HG03103 (cell line): ENCODE results near the gene SRPRB.

Experiments used
- ATAC-seq: cut with Tn5 transposase; IDR thresholded peaks from one replicate; pipeline ENCODE4 v1.9.1; 2021; ENCODE audit warnings: low read depth; ENCODE audit not compliant: unreplicated experiment

The SRPRB gene

DNA sequence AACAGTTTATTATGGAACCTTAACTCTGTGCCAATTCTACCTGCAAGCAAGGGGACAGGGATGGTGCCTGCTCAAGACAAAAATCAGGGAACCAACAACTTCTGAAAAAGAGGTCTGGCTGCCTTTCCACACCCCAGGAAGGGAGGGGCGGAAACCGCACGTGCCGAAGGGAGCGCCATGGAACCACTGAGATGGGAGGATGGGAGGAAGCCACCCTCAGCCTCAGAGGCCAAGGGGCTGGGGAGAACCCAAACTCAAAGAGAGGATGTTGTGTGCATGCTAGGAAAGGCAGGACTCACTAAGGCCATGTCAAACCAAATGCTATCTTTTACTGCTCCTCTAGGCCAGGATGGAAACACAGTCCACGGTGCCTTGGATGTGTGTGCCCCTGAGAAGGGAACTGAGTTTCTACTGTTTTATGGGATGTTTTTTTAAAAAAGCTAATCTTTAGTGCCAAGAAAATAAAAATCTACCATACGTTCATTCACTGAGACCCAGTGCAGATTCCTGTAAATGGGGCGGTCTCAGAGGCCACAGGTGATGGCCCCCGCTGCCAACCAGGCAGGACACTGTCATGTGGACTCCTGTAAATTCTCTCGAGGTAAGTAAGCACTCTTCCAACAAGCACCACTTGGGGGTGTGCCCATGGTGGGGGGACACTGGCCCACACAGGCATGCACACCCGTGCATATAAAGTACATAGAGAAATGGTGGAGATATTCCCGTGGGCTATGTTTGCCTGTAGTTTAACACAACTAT is 20.5 kb downstream of the SRPRB start:
- ATAC-seq = no peak

DNA sequence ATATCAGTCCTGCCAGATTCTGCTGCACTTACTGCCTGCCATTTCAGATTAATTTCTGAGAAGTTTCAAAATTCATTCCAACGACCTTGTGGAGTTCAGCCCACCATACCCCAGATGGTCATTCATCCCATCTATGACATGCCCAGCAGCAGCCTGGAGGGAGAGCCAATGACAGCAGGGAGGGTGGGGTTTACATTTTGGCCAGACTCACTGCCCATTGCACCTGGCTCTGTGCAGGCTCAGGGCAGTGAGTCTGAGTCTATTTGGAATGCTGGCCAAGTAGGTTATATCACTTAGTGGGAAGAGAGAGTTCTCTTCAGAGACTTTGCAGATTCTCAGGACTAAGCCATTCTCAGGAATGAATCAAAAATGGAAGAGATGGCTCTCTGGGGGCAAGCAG is 21.5 kb downstream of the SRPRB start:
- ATAC-seq = no peak

- ATAC-seq = no peak
Measured at GRCh38 chr3:133827684-133828083, 22.1 kb downstream of the SRPRB start.

DNA sequence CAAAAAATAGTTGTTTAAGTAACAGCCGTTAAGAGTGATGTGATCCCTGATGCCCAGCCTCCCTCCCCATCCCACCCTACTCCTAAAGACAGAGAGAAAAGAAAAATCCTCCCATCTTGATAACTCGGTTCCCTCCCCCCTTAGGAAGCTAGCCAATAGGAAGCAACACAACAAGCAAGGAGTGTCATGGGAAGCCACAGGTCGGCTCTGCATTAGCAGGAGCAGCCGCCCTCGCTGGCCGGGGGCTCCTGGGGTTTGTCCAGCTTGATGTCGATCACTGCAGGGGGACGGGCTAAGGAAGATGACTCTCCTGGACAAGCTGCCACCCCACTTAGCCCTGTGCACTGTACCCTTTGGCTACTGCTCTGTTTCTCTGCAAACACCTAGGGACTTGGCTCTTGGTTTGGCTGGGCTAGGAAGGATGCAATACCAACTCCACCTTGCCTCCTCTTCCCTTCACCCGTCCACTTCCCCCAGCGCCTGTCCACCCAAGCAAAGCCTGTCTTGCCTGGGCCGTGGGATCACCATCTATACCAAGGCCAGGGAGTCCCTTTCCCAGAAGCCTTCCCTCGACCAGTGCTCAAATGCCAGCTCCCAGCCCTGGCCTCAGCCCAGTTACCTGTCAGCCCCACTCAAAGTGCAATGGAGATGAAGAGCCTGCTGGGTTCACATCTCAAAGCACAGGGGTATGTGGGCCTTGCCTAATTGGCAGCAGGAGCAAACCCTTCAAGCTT is 23.1 kb downstream of the SRPRB start:
- ATAC-seq = no peak

- ATAC-seq = no peak
Measured at GRCh38 chr3:133829310-133829707, 23.7 kb downstream of the SRPRB start.

DNA sequence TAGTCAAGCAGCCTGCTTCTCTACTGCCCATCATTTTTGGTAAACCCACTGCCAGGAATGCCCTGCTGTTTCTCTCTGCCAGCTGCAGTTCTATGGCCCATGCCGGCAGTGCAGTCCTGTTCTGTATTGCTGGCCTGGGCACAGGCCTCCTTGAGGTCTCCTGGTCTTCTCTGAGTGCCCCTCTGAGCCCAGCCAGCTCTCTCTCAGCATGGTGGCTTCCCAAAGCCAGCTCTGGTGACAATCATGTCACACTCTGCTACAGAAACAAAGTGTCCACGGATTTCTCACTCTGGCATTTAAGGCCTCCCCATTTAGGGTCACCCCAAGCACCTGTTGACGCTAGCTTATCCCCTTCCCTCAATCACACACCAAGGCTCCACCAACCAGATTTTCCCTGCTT is 24.5 kb downstream of the SRPRB start:
- ATAC-seq = no peak

- ATAC-seq = no peak
Measured at GRCh38 chr3:133831966-133832801, 26.6 kb downstream of the SRPRB start.

DNA sequence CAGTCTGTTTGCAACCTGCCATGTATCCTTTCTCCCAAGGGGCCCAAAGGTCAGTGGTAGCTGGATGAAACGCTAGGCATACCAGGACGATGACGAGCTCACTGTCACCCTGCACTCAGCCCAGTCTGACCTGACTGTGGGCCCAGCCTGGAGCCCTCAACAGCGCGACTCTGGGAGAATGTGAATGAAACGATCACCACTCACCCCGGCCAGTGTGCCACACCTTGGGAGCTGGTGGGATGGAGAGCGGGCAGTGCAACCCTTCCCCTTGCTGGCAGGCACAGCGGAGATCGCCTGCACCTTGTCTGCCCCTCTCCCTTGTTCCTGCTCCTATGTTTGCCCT is 27.2 kb downstream of the SRPRB start:
- no peak for ATAC-seq

- no peak for ATAC-seq
Measured at GRCh38 chr3:133833267-133833666, 27.7 kb downstream of the SRPRB start.

DNA sequence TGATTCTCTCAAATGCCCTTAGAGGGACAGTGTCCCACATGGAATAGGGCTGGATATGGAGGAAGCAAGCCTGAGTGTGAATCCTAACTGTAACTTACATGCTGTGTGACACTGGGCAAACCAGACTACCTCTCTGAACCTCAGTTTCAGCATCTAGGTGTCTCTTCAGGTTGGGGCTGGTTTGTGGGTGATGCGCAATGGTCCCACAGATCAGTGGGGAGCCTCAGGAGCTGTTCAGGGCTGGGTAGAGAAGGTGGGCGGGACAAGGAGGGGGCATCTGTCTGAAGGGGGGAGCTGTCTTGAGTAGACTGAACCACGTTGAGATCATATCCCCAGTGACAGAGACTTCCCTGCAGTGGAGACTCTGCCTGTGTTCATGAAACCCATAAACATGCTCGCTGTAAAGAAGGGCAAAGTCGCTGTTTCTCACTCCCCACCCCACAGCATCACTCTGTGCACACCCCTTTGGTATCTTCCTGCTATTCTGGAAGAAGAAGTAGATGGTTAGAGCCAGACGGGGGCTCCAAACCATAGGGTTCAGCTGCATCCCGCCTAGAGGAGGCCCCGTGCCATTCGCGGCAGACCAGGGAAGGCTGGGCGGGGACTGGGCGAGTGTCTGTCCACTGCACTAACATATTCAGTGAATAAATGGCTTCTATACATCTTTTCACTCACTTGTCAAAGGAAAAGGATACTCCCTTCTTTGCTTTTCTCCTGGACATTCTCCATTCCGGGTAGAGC is 28.4 kb downstream of the SRPRB start:
- ATAC-seq = no peak

GRCh38 chr3:133834621-133835417 is 29.2 kb downstream of the SRPRB start:
- ATAC-seq = no peak

DNA sequence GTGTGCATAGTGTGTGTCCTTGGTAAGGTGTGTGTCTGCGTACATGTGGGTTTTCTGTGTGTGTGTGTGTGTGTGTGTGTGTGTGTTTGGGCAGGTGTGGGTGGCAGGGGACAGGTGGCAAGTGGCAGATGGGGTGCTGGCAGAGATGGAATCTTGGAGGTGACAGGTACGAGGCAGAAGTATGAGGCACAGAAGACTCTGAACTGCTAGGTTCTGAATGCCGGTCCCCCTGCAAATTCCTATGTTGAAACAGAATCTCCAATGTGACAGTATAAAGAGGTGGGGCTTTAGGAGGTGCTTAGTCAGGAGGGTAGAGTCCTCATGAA is 29.8 kb downstream of the SRPRB start:
- ATAC-seq = no peak

DNA sequence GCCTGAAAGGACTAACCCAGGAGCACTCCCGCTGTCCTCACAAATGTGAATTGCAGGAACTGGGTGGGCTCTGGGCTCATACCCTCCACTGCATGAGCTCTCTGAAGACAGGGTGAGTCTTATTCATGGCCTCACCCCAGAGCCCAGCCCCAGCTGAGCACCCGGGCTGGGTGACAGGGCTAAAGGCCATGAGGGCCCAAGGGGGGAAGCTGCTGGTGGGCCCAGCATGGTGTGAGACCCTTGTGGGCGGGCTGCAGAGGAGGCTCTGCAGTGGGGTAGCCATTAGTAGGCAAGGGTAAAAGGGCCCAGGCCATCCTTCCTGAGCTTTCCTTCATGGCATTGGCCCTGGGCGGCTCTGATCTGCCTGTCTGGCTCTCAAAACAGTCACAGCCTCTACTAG is 30.3 kb downstream of the SRPRB start:
- no peak for ATAC-seq

DNA sequence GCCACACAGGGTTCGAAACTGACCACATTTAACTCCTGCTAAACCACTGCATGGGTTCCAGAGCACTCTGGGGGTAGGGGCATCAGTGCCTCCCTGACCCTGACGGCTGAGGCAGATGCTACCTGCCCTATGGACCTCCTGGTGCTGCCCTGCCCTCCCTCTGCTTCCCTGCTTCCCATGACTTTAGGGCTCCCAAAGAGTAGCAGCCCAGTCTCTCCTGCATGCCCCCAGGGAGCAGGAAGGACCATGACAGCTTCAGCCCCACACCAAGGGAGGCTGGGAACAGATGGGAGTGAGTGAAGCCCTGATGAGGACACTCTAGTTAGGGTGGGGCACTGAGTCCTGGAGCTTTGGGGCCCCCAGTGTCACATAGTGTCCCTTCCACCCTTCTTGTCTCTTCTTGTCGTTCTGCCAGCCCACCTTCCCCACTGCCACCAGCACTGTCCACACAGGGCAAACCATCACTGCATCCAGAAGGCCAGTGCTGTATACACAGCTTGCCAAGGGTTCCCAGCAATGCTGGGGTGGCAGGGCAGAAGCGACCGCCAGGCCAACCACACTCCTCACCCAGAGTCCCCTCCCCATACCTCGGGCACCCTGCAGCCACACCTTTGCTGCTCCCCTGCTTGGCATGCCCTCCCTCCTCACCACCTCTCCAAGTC is 31.0 kb downstream of the SRPRB start:
- no peak for ATAC-seq

DNA sequence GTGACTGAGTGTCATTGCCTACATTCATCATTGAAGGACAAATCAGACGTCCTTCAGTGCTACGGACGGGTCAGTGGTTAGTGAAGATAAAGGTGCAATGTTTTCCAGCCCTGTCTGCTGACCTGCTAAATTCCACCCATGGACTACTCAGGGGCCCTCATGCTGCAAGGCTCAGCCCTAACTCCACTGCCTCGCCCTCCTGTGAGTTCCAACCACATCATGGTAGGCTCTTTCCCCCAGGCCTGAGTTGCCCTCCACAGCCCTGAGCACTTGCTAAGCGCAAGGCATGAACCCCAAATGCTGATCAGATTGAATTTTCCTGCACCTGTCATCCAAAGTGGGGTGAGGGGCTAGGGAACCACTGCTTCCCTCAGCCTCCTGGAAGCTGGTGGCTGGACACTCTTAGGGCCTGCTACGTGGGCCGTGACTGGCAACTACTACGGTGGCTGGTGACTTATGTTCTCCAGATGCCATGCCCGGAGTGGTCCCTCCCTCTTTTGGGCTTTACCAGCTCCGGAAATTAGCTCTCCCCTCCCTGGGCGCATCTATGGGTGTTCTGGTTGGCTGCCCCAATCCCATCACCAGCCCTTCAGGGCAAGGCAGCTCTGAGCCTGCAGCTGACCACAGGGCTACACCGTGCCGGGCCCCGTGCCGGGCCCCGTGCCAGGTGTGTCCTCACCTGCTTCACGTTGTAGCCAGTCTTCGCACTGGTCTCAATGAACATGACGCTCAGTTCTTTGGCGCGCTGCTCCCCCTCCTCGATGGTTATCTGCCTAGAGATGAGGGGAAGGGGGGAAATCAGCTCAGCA is 32.1 kb downstream of the SRPRB start:
- ATAC-seq = no peak

- no peak for ATAC-seq
Measured at GRCh38 chr3:133838296-133838789, 32.7 kb downstream of the SRPRB start.

- ATAC-seq = no peak
Measured at GRCh38 chr3:133838916-133839800, 33.5 kb downstream of the SRPRB start.
